Transverse colon (tissue), 4 donors: ENCODE data around the gene CCBE1. TPM values are rescaled to one million over a fixed set of nuclear protein-coding genes. Genes with fewer than 3 reads are reported as not detected.

Experiments used
- DNase-seq: peaks from one replicate; pipeline ENCODE4 v3.0.0-alpha.2; 2019
- H3K27ac ChIP-seq, 4 donors: fragments of 200-600 bp; sonication (generic); 2 replicates each; pipeline ENCODE4 v1.5.1; 2016 to 2018; ENCODE audit warnings: inconsistent platforms in 4 of 4
- H3K27me3 ChIP-seq: fragments of 200-600 bp; sonication (generic); 2 replicates; pipeline ENCODE4 v1.5.1; 2017; ENCODE audit warnings: inconsistent platforms
- H3K36me3 ChIP-seq, 4 donors: fragments of 200-600 bp; sonication (generic); 2 replicates each; pipeline ENCODE4 v1.5.1; 2017 to 2019; ENCODE audit warnings: inconsistent platforms in 4 of 4
- H3K4me1 ChIP-seq, 4 donors: fragments of 200-600 bp; sonication (generic); 2 replicates each; pipeline ENCODE4 v1.5.1; 2017 to 2020; ENCODE audit warnings: inconsistent platforms in 4 of 4
- H3K4me3 ChIP-seq, 4 donors: fragments of 200-600 bp; sonication (generic); 1 replicate in 1 of 4; 2 replicates in 3 of 4; pipeline versions ENCODE4 v1.5.1 to v1.6.1; 2017 to 2019; ENCODE audit warnings: inconsistent platforms in 4 of 4
- H3K9me3 ChIP-seq, 2 donors: fragments of 200-600 bp; sonication (generic); 2 replicates each; pipeline ENCODE4 v1.5.1; 2017 to 2019; ENCODE audit warnings: inconsistent platforms in 2 of 2
- CTCF ChIP-seq, 5 experiments: fragments of 200-600 bp in 3 of 5; fragments of 450-650 bp in 2 of 5; sonication (generic) in 3 of 5; IDR thresholded peaks; 1 replicate in 2 of 5; 2 replicates in 3 of 5; pipeline ENCODE4 v1.5.1; 2016 to 2017; ENCODE audit warnings: antibody characterized with exemption in 5 of 5, inconsistent platforms in 3 of 5, mild to moderate bottlenecking in 2 of 5, moderate library complexity in 1 of 5
- EP300 ChIP-seq: sonication (generic); formaldehyde crosslinking; IDR thresholded peaks from one replicate; pipeline ENCODE4 v1.6.1; 2017; ENCODE audit warnings: antibody characterized with exemption, low read depth
- POLR2A ChIP-seq: fragments of 450-650 bp; IDR thresholded peaks from one replicate; pipeline ENCODE4 v1.6.1; 2016; ENCODE audit warnings: antibody characterized with exemption, mild to moderate bottlenecking, moderate library complexity
- POLR2AphosphoS5 ChIP-seq, 3 donors: sonication (generic); formaldehyde crosslinking; IDR thresholded peaks; one replicate each; pipeline ENCODE4 v1.6.1; 2016; ENCODE audit warnings: antibody characterized with exemption in 3 of 3
- WGBS, 2 donors: methylation state at CpG; one replicate each; pipeline ENCODE4 v1.1.5; 2018; ENCODE audit warnings: low coverage in 1 of 2; 5-methylcytosine and 5-hydroxymethylcytosine counted together
- in situ Hi-C, 4 donors: fragments of 200-750 bp; cut with MboI; loops; one replicate each; pipeline versions ENCODE4 v1.15.0 to v1.15.1; 2017; ENCODE audit warnings: low sequenced_read_pairs in 3 of 4, low pct_ligation_motif_present in 1 of 4, low pct_unique_long_range_greater_than_20kb in 1 of 4
- intact Hi-C: fragments of 100-400 bp; cut with DNase I; formaldehyde crosslinking; loops from one replicate; pipeline ENCODE4 v1.15.1; 2023; ENCODE audit warnings: low total_unique reads
- total RNA-seq, 4 donors: library from RNA; depleted of rRNA; stranded (reverse); fragments of >200 nt; gene quantifications; one replicate each; pipeline ENCODE4 v1.1.0, GENCODE V29; 2016

CCBE1 gene
- total RNA-seq, 4 donors from 2014 or later = 6.1 to 43.0 (median 15.7) TPM

DNA sequence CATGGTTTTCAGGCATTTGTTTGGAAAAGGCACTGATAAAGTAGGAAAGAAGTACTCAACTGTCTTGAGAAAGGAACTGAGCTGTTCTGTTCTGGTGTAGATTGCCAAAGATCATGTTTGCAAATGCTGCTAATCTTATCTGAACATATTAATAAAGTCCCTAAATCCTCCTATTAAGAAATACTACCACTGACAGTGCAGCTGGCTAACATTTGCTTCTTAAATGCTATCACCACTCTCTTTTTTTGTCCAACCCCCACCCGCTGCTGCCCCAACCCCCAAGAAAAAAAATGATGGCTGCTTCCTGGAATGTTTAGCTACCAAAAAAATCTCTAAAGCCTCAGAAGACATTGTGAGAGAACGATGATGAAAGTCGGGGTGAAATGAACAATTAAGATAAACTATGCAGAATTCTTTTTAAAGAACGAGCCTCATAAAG, 130.7 kb downstream of the CCBE1 start:
- TF ChIP-seq POLR2A (no peak), EP300 (no peak), CTCF (IDR thresholded peaks at IDR 0.05) (no peak), POLR2AphosphoS5 (IDR thresholded peaks at IDR 0.05) (no peak)
- H3K4me1 ChIP-seq = peaks cover 0 to 7% (median 0%) of the 10 kb centered on the region in 4 donors
- peak overlapping the region in 2 of 4 donors; percentile 39 to 56 for H3K27ac ChIP-seq
- H3K9me3 ChIP-seq = no peaks in the 10 kb centered on the region
- H3K27me3 ChIP-seq = no peaks in the 10 kb centered on the region
- H3K36me3 ChIP-seq = no peaks in the 10 kb centered on the region
- no peak for DNase-seq
- in situ Hi-C loops (no loop called here), intact Hi-C loops (loop anchor here (5.0 kb wide), 1 partner anchor 131 kb away; the partner anchor contains the start of gene CCBE1)
- 42 to 60% methylated on average over 4 of the region's 4 CpGs for WGBS, 2 donors
- H3K4me3 ChIP-seq = no peak overlapping the region

DNA sequence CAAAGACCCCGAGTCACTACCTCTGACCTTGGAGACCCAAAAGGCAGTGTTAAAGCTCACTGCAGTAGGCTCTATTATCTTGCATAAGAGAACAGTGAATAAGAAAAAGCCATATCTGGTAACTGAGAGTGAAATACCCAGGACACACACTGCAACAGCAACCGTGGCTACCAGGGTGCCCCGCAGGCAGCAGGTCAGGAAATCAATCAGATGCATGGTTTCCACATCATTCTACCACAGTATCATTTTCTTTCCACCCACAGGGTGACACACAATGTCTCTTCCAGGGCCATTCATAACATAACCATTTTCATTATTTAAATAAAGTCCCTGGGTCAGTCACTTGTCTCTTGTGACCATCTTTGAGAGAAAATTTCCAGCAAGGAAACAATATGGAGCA, 131.3 kb downstream of the CCBE1 start:
- no peaks in the 10 kb centered on the region for H3K27me3 ChIP-seq
- in situ Hi-C loops = no loop called here
- peak overlapping the region in 1 of 4 donors; percentile 10 for H3K27ac ChIP-seq
- DNase-seq = no peak
- no peak for TF ChIP-seq EP300
- TF ChIP-seq POLR2AphosphoS5 (IDR thresholded peaks at IDR 0.05) = no peak
- TF ChIP-seq POLR2A = no peak
- TF ChIP-seq CTCF (IDR thresholded peaks at IDR 0.05) = no peak
- no peak overlapping the region for H3K4me3 ChIP-seq
- H3K4me1 ChIP-seq = peaks cover 0 to 7% (median 0%) of the 10 kb centered on the region in 4 donors
- intact Hi-C loops = loop anchor here (5.0 kb wide), 1 partner anchor 131 kb away; the partner anchor contains the start of gene CCBE1
- WGBS, 2 donors = 85% methylated on average over 3 of the region's 3 CpGs; no CpG with 5 or more reads in 1 of the 2 donors
- H3K36me3 ChIP-seq = no peaks in the 10 kb centered on the region
- H3K9me3 ChIP-seq = no peaks in the 10 kb centered on the region

DNA sequence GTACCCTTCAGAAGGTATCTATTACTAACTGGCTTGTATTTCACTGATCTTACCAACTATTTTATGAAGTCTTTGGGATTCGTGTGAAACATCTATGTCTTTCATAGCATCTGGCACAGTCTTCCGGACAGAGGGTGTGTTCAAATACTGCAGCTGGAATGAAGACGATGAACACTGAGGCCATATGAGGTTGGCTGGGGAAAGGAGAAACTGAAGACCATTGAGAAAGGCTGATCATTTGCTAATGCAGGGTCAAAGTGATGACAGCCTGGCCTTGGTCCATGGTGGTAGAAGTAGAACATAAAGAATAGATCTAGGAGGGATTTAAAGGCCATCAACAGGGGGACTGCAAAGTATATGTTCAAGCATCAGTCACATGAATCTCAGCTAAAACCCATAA, 132.7 kb downstream of the CCBE1 start:
- Histone ChIP-seq H3K36me3 (no peaks in the 10 kb centered on the region), H3K4me1 (peaks cover 0 to 7% (median 0%) of the 10 kb centered on the region in 4 donors), H3K27ac (no peak overlapping the region), H3K9me3 (no peaks in the 10 kb centered on the region), H3K4me3 (no peak overlapping the region), H3K27me3 (no peaks in the 10 kb centered on the region)
- intact Hi-C loops (no loop called here), in situ Hi-C loops (no loop called here)
- TF ChIP-seq POLR2A (no peak), CTCF (IDR thresholded peaks at IDR 0.05) (no peak), POLR2AphosphoS5 (IDR thresholded peaks at IDR 0.05) (no peak), EP300 (no peak)
- WGBS, 2 donors = 74 to 77% methylated on average over 3 of the region's 3 CpGs
- no peak for DNase-seq

- no peaks in the 10 kb centered on the region for H3K36me3 ChIP-seq
- H3K27ac ChIP-seq = no peak overlapping the region
- 70 to 93% methylated on average over 3 of the region's 3 CpGs for WGBS, 2 donors
- in situ Hi-C loops (no loop called here), intact Hi-C loops (no loop called here)
- H3K27me3 ChIP-seq = no peaks in the 10 kb centered on the region
- DNase-seq = no peak
- TF ChIP-seq CTCF (IDR thresholded peaks at IDR 0.05) = no peak
- TF ChIP-seq POLR2AphosphoS5 (IDR thresholded peaks at IDR 0.05) = no peak
- no peak for TF ChIP-seq POLR2A
- no peak for TF ChIP-seq EP300
- peaks cover 0 to 7% (median 0%) of the 10 kb centered on the region in 4 donors for H3K4me1 ChIP-seq
- H3K9me3 ChIP-seq = no peaks in the 10 kb centered on the region
- H3K4me3 ChIP-seq = no peak overlapping the region
Observed at GRCh38 chr18:59563176-59563785, 133.9 kb downstream of the CCBE1 start.
